ENCODE measurements around the gene CD3E.

Gene CD3E

GRCh38 chr11:118328745-118329144, 24.2 kb downstream of the CD3E start:
- no peak for DNase-seq

- no peak for DNase-seq
Measured at GRCh38 chr11:118334745-118335144, 30.2 kb downstream of the CD3E start.

GRCh38 chr11:118338637-118339061, 34.1 kb downstream of the CD3E start:
- DNase-seq: peak; percentile 73

- DNase-seq: no peak
Measured at GRCh38 chr11:118339281-118339961, 34.9 kb downstream of the CD3E start.

- no peak for DNase-seq
Measured at GRCh38 chr11:118340449-118340848, 35.9 kb downstream of the CD3E start.

- DNase-seq: no peak
Measured at GRCh38 chr11:118341261-118341660, 36.7 kb downstream of the CD3E start.

- no peak for DNase-seq
Measured at GRCh38 chr11:118341815-118342489, 37.4 kb downstream of the CD3E start.

GRCh38 chr11:118342503-118343161, 38.1 kb downstream of the CD3E start, which contains the start of gene CD3D:
Gene CD3D (minus strand): TSS chr11:118342705. CDS start chr11:118342607, 98 bp downstream.
- no peak for DNase-seq

GRCh38 chr11:118343248-118343647, 38.7 kb downstream of the CD3E start:
- DNase-seq: no peak

GRCh38 chr11:118343981-118344515, 39.5 kb downstream of the CD3E start, which contains the start of gene CD3G:
Gene CD3G (plus strand): TSS chr11:118344344. CDS start chr11:118344424, 80 bp downstream.
- DNase-seq: no peak

- no peak for DNase-seq
Measured at GRCh38 chr11:118349475-118349874, 44.9 kb downstream of the CD3E start.

- peak; percentile 78 for DNase-seq
Measured at GRCh38 chr11:118353084-118353710, 48.7 kb downstream of the CD3E start.

GRCh38 chr11:118358071-118358470, 53.5 kb downstream of the CD3E start:
- DNase-seq: no peak

GRCh38 chr11:118359295-118359958, 54.9 kb downstream of the CD3E start, which contains the start of gene UBE4A:
Gene UBE4A (plus strand): TSS chr11:118359600. CDS start chr11:118365081, 5,481 bp downstream.
- peak; percentile 98 for DNase-seq

- DNase-seq: no peak
Measured at GRCh38 chr11:118364956-118365615, 60.6 kb downstream of the CD3E start.

Data from hematopoietic multipotent progenitor cell treated with erythropoietin and hydrocortisone succinate and interleukin-3 and kit ligand, for 4 days (in vitro differentiated cells).